Adipose tissue (tissue), 3 donors: ENCODE measurements around the gene SLITRK1. TPM values are rescaled to one million over a fixed set of nuclear protein-coding genes. Genes with fewer than 3 reads are reported as not detected.

Experiments
- H3K27ac ChIP-seq: one replicate; pipeline ENCODE4 v1.5.1; 2013; ENCODE audit warnings: low read depth, low read length
- WGBS, 3 donors: extraction: QIAGEN DNeasy Blood & Tissue Kit; methylation state at CpG; one replicate each; pipeline ENCODE4 v1.1.7; 2013; 5-methylcytosine and 5-hydroxymethylcytosine counted together
- polyA plus RNA-seq, 3 donors: library from polyadenylated mRNA; stranded (reverse); fragments of 200-250 nt; gene quantifications; one replicate each; pipeline ENCODE4 v1.2.3, GENCODE V29; 2013
- donor health status: healthy with polysubstance abuse.
- donor health status: Bipolar disorder and iron deficiency.
- donor health status: healthy.

SLITRK1 gene
- under 1 TPM in 1 of 3 donors, not detected in 2; 0.17 TPM for polyA plus RNA-seq

GRCh38 chr13:83881917-83882605 is at the start of gene SLITRK1:
Gene SLITRK1, minus strand, starts transcription at chr13:83882474. Its CDS starts 967 bp downstream, at chr13:83881507.
- 2 to 3% (median 2%) methylated on average over 28 to 32 of the region's 32 CpGs for WGBS, 3 donors
- no peak within 1 kb of the TSS for H3K27ac ChIP-seq

- WGBS, 3 donors: 34 to 60% (median 41%) methylated on average over 4 of the region's 4 CpGs
- no peak overlapping the region for H3K27ac ChIP-seq
Measured at GRCh38 chr13:83929157-83929556, 46.9 kb upstream of the SLITRK1 start.

- WGBS, 3 donors: 81 to 90% (median 86%) methylated on average over 6 of the region's 6 CpGs
- no peak overlapping the region for H3K27ac ChIP-seq
Measured at GRCh38 chr13:83919775-83920174, 37.5 kb upstream of the SLITRK1 start.

GRCh38 chr13:83914368-83914767 is 32.1 kb upstream of the SLITRK1 start:
- WGBS, 3 donors: 66 to 86% (median 79%) methylated on average over 4 of the region's 4 CpGs
- no peak overlapping the region for H3K27ac ChIP-seq

- no peak overlapping the region for H3K27ac ChIP-seq
- 91 to 92% (median 92%) methylated on average over 25 of the region's 25 CpGs for WGBS, 3 donors
Measured at GRCh38 chr13:83907196-83907989, 25.1 kb upstream of the SLITRK1 start.

- H3K27ac ChIP-seq: no peak overlapping the region
Measured at GRCh38 chr13:83906240-83906820, 24.1 kb upstream of the SLITRK1 start.

GRCh38 chr13:83905641-83906040 is 23.4 kb upstream of the SLITRK1 start:
- 82 to 86% (median 85%) methylated on average over 5 of the region's 5 CpGs for WGBS, 3 donors

More at GRCh38 chr13:83906240-83906820, 24.1 kb upstream of the SLITRK1 start:
- 92 to 96% (median 94%) methylated on average over 25 of the region's 25 CpGs for WGBS, 3 donors

GRCh38 chr13:83895994-83896580 is 13.8 kb upstream of the SLITRK1 start:
- H3K27ac ChIP-seq: no peak overlapping the region
- 61 to 76% (median 67%) methylated on average over 3 of the region's 3 CpGs for WGBS, 3 donors

More at GRCh38 chr13:83905641-83906040, 23.4 kb upstream of the SLITRK1 start:
- no peak overlapping the region for H3K27ac ChIP-seq

- no peak overlapping the region for H3K27ac ChIP-seq
- 87 to 92% (median 92%) methylated on average over 3 of the region's 3 CpGs for WGBS, 3 donors
Measured at GRCh38 chr13:83890358-83890757, 8.1 kb upstream of the SLITRK1 start.

GRCh38 chr13:83884141-83884540 is 1.9 kb upstream of the SLITRK1 start:
- no peak overlapping the region for H3K27ac ChIP-seq

- H3K27ac ChIP-seq: no peak overlapping the region
- 5 to 14% (median 5%) methylated on average over 14 of the region's 14 CpGs for WGBS, 3 donors
Measured at GRCh38 chr13:83883061-83883523, 818 bp upstream of the SLITRK1 start.

- whole genome bisulfite sequencing, 3 donors: 11% methylated on average over 9 of the region's 9 CpGs
- H3K27ac ChIP-seq: no peak overlapping the region
Measured at GRCh38 chr13:83882606-83882959, 309 bp upstream of the SLITRK1 start.

GRCh38 chr13:83881140-83881684 is 1.1 kb downstream of the SLITRK1 start:
- 2 to 4% (median 2%) methylated on average over 19 of the region's 19 CpGs for WGBS, 3 donors
- H3K27ac ChIP-seq: no peak overlapping the region

- no peak overlapping the region for H3K27ac ChIP-seq
- WGBS, 3 donors: 9 to 18% (median 10%) methylated on average over 26 of the region's 26 CpGs
Measured at GRCh38 chr13:83880275-83881139, 1.8 kb downstream of the SLITRK1 start.

GRCh38 chr13:83879431-83880171 is 2.7 kb downstream of the SLITRK1 start:
- H3K27ac ChIP-seq: no peak overlapping the region
- WGBS, 3 donors: 7 to 42% (median 7%) methylated on average over 33 of the region's 33 CpGs

- WGBS, 3 donors: 10 to 41% (median 12%) methylated on average over 31 of the region's 31 CpGs
- no peak overlapping the region for H3K27ac ChIP-seq
Measured at GRCh38 chr13:83878691-83879430, 3.4 kb downstream of the SLITRK1 start.
